AG09319 (cell line): ENCODE data around the gene CRYZL1.

Source experiments
- DNase-seq: peaks from one replicate; pipeline ENCODE4 v3.0.0-alpha.2; 2010; ENCODE audit warnings: low read depth; ENCODE audit errors: extremely low read depth
- TF ChIP-seq, protein P1 (sequence below): IDR thresholded peaks from 2 replicates; pipeline ENCODE4 v1.5.1; 2011; ENCODE audit warnings: low read depth, mild to moderate bottlenecking, inconsistent platforms, low read length, moderate library complexity

Gene CRYZL1

DNA sequence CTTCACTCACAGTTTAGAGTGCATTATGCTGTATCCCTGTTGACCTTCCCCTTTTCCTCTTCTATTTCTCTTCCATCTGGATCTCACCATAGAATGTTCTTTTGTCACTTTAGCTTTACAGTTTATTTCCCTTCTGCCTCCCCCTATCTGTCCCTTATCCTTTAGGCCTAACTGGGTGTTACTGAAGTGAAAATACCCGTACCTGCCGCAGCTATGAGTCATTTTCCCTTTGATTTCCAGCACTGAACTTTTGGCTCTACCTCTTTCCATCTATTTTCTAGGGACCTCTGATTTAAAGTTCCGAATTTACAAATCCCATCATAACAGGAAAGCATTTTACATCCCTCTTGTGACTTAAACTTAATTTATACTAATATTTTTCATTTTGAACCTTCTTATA lies 20.5 kb upstream of the CRYZL1 start:
- TF ChIP-seq, protein P1, sequence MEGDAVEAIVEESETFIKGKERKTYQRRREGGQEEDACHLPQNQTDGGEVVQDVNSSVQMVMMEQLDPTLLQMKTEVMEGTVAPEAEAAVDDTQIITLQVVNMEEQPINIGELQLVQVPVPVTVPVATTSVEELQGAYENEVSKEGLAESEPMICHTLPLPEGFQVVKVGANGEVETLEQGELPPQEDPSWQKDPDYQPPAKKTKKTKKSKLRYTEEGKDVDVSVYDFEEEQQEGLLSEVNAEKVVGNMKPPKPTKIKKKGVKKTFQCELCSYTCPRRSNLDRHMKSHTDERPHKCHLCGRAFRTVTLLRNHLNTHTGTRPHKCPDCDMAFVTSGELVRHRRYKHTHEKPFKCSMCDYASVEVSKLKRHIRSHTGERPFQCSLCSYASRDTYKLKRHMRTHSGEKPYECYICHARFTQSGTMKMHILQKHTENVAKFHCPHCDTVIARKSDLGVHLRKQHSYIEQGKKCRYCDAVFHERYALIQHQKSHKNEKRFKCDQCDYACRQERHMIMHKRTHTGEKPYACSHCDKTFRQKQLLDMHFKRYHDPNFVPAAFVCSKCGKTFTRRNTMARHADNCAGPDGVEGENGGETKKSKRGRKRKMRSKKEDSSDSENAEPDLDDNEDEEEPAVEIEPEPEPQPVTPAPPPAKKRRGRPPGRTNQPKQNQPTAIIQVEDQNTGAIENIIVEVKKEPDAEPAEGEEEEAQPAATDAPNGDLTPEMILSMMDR, result no peak
- no peak for DNase-seq

DNA sequence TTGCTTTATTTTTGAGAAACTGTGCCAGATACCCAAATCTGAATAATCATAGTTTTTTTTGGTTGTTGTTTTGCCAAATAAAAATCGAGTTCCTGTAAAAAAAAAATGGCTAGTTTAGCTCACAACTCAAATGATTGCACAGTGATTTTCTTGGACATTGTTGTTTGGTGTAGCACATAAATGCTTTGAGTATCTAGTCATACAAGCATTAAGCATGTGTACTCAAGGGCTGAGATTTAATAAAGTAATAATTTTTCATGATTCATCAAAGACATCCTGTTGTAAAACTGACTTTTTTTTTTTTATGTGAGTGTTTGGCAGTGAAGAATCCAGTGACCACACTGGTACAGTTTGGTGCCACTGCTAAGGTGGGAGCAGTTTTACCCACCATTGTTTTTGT lies 19.6 kb upstream of the CRYZL1 start:
- DNase-seq, result no peak
- TF ChIP-seq, protein P1, result no peak

DNA sequence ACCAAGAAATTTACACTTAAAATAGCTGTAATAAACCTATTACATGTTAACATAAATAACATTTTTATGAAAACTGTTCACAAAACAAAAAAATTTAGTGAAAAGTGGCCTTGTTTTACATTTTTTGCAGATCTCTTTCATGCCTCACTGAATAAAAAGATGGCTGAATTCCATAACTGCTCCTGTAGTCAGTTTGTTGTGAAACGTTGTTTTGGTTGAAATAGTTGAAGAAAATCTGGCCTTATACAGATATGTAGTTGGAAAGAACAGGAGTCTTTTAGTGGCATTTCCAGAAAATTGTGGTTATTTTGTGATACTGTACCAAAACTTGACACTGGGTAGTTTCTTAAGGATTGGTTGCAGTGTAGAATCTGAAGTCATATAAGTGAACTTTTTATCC lies 18.9 kb upstream of the CRYZL1 start:
- TF ChIP-seq, protein P1, result no peak

DNA sequence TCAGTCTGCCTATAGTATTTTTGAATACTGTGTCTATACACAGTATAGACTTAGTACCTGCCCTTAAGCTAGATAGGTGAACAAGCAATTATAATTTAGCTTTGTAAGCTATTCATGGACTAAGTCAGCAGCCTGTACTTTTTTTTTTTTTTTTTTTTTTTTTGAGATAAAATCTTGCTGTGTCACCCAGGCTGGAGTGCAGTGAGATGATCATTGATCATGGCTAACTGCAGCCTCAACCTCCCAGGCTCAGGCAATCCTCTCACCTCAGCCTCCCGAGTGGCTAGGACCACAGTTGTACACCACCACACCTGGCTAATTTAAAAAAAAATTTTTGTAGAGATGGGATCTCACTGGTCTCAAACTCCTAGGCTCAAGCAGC lies 18.0 kb upstream of the CRYZL1 start:
- TF ChIP-seq, protein P1, result no peak
- DNase-seq, result no peak

More for the DNA sequence above, 18.9 kb upstream of the CRYZL1 start:
- DNase-seq, result no peak

DNA sequence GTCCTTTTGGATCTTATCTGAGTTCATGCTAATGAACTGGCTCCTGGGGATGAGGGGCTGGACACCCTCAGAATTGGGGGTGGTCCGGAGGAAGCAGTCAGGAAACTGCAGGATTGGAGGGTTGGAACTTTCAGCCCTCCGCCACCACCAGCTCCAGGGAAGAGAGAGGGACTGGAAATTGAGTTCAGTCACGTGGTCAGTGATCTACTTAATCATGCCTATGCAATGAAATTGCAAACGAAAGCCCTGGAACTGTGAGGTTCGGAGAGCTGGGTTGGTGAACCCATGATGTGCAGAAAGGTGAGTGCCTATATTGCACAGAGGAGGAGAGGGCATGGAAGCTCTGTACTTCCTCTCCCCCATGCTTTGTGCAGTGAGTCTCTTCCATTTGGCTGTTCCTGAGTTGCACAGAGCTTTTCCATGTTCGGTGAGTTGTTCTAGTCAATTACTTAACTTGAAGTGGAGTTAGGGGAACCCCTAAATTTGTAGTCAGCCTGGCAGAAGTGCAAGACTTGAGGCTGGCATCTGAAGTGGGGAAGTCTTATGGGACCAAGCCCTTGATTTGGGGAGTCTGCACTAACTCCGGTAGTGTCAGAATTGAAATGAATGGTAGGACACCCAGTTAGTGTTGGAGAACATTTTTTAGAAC lies 17.5 kb upstream of the CRYZL1 start:
- no peak for DNase-seq
- TF ChIP-seq, protein P1, result no peak

DNA sequence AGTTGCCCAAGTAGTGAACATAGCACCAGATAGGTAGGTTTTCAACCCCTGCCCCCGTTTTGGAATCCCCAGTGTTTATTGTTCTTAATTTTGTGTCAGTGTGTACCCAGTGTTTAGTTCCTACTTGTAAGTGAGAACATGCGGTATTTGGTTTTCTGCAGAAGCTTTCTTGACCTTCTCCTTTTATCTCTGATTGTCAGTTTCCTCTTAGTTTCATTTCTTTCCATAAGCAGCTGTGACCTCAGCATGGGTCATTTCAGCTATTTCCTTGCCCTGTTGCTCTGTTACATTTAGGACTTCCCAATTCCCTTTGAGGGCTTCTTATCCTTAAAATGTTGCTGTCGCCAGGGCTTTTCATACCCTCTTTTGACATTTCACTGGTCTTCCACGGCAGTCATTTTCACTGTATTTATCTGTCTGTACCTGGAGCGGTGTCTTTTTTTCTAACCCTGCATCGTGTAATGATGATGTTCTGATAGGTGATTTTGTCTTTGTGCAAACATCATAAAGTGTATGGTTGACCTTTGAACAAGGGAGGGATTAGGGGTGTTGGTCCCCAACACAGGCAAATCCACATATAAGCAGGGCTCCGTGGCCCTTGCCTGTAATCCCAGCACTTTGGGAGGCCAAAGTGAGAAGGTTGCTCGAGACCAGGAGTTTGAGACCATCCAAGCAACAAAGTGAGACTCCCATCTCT lies 15.7 kb upstream of the CRYZL1 start:
- DNase-seq, result no peak
- TF ChIP-seq, protein P1, result no peak

DNA sequence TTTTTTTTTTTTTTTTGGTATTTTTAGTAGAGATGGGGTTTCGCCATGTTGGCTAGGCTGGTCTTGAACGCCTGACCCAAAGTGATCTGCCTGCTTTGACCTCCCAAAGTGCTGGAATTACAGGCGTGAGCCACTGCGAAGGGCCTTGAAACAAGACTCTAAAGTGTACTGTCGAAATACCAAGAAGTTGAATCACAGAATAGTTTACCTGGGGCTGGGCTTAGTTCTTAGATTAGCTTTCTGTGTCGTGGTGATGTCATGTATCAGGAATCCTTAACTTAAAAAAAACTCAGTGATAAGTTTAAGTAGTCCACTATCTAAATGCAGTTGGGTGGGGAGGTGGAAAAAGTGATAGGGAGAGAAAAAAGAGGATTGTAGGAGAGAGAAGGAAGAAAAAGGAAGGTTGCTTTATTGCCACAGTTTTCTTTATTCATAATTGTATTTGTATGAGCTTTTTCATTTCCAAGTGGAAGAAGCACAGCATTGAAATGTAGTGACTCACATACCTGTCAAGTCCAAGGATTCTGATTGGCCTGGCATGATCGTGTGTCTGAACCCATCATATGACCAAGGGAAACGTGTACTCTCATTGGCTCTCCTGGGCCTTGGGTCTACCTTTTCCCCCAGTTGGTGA lies 14.2 kb upstream of the CRYZL1 start:
- DNase-seq, result peak; percentile 34
- TF ChIP-seq, protein P1, result no peak
